C1 segment of cervical spinal cord (tissue), 14 donors: Measurements from ENCODE around the gene ZBTB40.

Experiments
- DNase-seq, 14 donors: peaks; one replicate each; lab custom pipeline; 2025; lab: John Stamatoyannopoulos, UW

The ZBTB40 gene

GRCh38 chr1:22426781-22427180 is 24.9 kb upstream of the ZBTB40 start:
- no peak for DNase-seq

DNA sequence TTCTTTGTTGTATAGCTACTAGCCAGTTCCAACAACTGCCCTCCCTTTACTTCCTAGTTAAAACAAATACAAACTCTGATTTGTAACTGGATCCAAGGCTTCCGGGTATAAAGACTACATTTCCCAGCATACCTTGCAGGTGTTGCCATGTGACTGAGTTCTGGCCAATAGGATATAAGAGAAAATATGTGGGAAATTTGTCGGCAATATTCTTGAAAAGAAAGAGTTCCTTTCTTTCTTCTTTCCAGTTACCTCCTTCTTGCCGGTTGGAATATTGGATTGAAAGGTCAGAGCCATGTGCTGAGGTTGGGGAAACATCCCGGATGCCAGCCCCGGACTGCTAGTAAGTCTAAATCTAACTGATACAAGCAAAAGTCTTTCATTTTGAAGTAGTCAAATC is 23.0 kb upstream of the ZBTB40 start:
- no peak for DNase-seq

- no peak for DNase-seq
Observed at GRCh38 chr1:22431965-22432364, 19.7 kb upstream of the ZBTB40 start.

DNA sequence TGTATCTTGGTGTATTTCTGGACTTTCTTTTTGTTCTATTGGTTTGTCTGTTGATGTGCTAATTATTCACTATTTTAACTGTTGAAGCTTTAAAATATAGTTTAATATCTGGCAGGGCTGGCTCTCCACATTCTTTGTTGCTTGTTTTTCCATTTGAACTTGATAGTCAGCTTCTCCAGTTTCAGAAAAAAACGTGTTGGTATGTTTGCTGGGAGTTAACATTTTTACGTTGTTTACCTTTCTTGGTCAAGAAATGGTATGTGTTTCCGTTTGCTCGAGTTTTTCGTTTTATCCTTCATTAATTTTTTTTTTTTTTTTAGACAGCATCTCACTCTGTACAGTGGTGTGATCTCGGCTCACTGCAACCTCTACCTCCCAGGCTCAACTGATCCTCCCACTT is 16.9 kb upstream of the ZBTB40 start:
- DNase-seq: no peak

DNA sequence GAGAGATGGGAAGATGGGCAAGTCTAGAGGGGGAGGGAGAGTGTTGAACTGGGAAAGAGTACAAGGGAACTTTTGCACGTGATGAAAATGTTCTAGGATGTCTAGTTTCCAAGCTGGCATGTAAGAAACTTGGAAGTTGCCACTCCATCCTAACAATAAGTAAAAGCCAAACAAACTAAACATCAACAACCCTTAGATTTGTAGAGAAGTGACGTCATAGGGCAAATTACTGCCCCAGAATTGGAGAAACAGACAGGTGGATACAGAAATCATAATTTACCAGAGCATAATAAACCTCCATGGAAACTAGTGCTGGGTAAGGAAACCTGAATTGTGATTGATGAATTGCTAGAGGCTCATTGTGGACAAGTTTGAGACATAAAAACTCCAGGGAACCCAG is 14.7 kb upstream of the ZBTB40 start:
- no peak for DNase-seq

GRCh38 chr1:22437573-22437972 is 14.1 kb upstream of the ZBTB40 start:
- DNase-seq: no peak

DNA sequence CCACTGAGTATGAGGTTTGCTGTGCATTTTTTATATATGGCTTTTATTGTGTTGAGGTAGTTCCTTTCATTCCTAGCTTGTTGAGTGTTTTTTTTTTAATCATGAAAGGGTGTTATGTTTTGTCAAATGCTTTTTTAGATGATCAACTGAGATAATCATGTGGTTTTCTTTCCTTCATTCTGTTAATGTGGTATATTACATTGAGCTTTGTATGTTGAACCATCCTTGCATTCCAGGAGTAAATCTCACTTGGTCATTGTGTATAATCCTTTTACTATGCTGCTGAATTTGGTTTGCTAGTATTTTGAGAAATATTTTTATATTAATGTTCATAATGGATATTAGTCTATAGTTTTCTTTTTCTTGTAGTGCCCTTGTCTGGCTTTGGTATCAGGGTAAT is 11.1 kb upstream of the ZBTB40 start:
- no peak for DNase-seq

DNA sequence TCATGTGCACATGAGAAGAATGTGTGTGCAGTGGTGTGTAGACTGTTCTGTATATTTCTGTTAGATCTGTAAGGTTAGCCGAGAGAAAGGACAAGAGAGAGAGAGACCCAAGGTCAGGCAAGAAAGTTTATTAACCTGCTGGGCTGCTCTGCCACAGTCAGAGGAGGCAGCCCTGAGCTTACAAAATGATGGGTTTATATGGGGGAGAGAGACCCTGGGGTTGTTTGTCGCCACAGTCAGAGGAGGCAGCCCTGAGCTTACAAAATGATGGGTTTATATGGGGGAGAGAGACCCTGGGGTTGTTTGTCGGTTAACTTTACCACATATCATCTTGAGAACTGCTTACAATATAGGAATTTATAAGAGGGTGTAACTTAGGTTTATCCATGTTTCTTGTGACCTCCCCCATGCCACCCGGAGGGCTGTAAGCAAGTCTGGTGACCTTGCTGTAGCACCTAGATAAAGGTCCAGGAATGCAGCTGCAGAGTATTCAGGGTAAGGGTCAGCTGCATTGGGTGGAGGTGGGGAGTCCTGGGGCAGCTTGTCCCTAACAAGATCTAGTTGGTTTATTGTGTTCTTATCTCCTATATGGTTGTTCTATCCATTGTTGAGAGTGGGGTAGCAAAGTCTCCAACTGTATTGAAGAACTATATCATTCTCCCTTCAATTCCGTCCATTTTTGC is 9.3 kb upstream of the ZBTB40 start:
- DNase-seq: no peak

- DNase-seq: no peak
Observed at GRCh38 chr1:22443332-22443731, 8.3 kb upstream of the ZBTB40 start.

DNA sequence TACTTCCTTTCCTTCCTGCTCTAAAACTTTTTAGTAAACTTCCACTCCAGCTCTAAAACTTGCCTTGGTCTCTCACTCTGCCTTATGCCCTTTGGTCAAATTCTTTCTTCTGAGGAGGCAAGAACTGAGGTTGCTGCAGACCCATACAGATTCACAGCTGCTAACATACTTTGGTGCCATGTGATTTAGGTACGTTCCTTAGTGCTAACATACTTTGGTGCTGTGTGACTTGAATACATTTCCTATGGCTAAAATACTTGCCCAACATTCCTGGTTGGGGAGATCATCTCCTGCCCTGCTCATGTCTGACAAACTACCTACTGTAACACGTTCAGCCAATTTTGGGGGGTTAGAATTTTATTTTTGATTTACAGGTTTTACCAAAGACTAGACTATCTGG is 6.8 kb upstream of the ZBTB40 start:
- no peak for DNase-seq

GRCh38 chr1:22447621-22448111 is 4.0 kb upstream of the ZBTB40 start:
- DNase-seq: peak in 1 of 14 donors; percentile 14

- DNase-seq: no peak
Observed at GRCh38 chr1:22449636-22450035, 2.0 kb upstream of the ZBTB40 start.

- DNase-seq: no peak
Observed at GRCh38 chr1:22450351-22451021, 1.2 kb upstream of the ZBTB40 start.

DNA sequence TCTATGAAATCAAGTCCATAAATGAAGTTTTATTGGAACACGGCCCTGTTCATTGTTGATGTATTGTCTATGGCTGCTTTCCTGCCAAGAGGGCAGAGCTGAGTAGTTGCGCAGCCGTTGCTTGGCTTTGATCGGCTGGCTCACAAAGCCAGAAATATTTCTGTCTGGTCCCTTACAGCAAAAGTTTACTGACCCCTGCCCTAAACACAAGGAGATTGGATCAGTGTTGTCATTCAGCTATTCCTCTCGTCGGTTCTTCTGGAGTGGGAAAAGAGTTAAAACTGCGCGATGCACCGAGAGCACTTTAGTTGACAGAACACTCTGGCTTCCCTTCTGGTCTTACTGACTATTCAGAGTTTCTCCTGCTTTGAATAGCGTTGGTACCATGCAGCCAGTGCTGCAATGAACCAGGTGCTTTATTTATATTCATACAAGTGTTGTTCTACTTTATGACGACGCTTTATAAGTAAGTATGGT is 868 bp downstream of the ZBTB40 start:
- DNase-seq: peak in 7 of 14 donors; percentile 47 to 69 (median 59)

DNA sequence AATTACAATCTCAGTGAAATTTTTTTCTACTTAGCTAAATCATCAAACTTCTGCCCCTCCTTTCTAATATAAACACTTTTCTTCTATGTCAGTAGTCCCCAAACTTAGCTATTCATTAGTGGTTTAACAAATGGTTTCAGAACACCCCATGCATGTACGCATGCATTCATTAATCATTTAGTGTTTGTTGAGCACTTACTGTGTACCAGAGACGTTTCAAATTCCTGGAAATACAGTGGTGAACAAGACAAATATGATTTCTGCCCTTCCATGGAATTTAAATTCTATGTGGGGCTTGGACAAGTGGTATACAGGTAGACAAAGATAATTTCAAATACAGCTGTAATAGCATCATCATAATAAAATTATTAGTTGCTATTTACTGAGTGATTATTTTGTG is 1.5 kb downstream of the ZBTB40 start:
- no peak for DNase-seq

DNA sequence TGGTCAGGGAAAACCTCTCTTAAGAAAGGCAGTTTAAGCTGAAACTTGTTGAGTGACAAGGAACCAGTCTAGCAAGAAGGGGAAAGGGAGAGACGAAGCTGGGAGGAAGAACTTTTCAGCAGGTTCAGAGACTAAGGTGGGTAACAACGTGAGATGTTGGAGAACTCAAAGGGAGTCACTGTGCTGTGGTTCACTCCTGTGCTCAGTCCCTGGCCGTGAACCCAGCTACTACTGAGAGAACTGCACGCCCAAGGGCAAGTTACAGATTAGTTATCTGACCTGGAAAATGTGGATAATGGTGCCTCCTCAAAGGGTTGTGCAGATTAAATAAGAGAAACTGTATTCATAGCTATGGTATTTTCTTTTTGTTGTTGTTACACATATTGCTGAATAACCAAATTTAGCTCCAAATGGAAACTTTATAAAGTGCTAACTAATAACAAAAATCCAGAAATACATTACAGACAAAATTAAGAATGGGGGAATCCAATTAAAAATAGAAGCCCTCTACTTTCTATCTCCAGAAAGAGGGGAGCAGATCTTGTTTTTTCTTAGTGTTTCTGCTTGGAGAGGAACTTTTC is 2.9 kb downstream of the ZBTB40 start:
- no peak for DNase-seq

GRCh38 chr1:22457345-22457744 is 5.7 kb downstream of the ZBTB40 start:
- DNase-seq: no peak

GRCh38 chr1:22457836-22458235 is 6.2 kb downstream of the ZBTB40 start:
- DNase-seq: peak in 1 of 14 donors; percentile 4

DNA sequence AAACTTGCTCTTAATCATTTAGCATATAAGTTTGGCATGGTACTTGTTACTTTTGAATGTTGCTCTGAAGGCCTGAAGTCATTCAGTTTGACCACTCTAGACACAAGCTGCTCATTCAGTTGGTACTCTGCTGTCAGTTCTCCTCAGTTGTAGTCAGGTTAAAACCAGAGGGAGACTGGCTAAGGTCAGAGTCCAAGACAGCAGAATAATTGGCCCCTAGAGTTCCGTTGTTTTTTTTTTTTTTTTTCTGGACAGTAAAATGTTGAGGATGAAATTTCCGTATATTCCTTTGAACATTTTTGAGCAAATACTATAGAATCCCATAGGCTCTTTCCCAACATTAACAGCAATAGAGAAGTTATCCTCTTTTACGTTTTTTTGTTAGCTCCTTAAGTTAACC is 9.4 kb downstream of the ZBTB40 start:
- DNase-seq: no peak

DNA sequence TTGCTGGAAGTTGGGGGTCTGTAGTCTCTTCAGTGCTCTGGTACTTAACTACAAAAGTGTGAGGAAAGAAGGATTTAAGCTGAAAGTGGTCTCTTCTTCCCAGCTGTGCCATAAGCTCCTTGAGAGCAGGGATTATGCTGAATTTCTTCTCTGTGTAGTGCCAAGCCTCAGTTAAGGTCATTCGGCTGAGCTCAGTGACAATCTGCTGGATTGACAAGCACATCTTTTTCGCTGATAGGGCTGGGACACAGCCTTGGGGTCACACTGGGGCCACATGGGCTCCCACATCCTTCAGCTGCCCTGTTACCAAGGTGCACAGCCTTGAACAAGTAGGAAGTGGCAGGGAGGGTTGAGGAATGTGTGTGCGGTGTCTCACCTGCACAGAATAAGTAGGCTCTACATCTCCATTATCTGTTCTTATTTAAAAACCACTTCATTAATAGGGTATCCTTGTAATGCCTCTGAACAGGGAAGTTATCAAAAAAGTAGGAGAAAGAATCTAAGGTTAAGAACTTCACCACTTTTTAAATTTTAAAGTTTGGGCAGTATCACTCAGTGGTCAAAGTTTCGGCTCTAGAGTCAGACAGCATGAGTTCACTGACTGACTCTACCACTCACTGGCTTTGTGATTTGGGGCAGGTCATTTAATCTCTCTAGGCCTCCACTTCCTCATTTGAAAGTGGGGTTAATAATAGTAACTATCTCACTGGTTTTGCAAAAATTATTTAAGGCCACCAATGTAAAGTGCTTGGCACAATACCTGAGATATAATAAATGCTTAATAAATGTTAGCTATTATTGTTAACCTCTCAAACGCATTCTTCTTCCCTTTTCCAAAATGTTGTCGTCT is 10.3 kb downstream of the ZBTB40 start:
- DNase-seq: no peak

DNA sequence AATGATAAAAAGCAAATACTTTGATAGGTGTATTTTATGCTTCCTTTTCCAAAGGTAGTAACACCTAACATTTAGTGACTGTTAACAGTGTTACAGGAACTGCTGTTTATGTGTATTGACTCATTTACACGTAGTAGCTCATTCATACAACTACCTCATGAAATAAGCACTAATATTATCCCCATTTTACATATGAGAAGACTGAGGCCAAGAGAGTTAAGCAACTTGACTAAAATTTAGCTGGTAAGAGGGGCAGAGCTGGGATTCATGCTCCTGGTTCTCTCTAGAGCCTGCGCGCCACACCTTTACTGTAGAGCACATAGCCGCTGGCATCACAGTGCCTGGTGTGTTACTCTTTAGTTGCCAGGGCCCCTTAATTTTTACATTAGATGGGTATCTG is 11.3 kb downstream of the ZBTB40 start:
- no peak for DNase-seq

DNA sequence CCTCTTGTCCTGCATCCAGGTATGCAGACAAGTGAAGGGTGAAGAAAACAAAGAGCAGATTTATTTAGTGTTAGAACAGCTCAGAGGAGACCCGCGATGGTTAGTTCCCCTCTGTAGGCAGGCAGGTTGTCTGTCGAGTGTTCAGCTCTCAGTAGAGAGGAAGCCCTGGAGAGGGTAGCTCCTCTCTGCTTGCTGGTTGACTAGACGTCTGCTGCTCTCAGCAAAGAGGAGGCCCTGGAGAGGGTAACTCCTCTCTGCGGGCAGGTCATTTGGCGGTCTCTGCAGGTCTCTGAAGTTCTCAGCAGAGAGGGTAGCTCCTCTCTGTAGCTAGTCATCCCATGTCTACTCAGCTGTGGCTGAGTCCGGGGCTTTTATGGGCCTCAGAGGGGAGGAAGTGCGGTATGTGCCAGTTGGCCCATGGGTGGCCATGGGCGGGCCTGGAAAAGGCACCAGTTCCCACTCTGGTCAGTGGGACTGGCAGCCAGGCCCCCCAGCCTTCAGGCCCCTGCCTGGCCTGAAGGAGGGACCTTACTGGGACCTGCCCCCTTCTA is 13.4 kb downstream of the ZBTB40 start:
- DNase-seq: no peak
